Liver (tissue), 9 donors: Measurements from ENCODE around the gene CCDC93. TPM values are rescaled to one million over a fixed set of nuclear protein-coding genes. Genes with fewer than 3 reads are reported as not detected.

Source experiments
- DNase-seq: peaks from one replicate; pipeline ENCODE4 v3.0.0-alpha.2; 2017; ENCODE audit warnings: low spot score
- H3K27ac ChIP-seq, 2 donors: one replicate each; pipeline ENCODE4 v1.7.0; 2013; ENCODE audit warnings: inconsistent platforms in 2 of 2, low read length in 2 of 2, control low read depth in 1 of 2, low read depth in 1 of 2, mild to moderate bottlenecking in 1 of 2
- H3K27me3 ChIP-seq, 4 donors: one replicate each; pipeline versions ENCODE4 v1.6.1 to v1.7.0; 2013; ENCODE audit warnings: low read length in 3 of 4, inconsistent platforms in 1 of 4, mild to moderate bottlenecking in 1 of 4, moderate library complexity in 1 of 4; ENCODE audit not compliant: control insufficient read depth in 4 of 4, insufficient read depth in 4 of 4
- H3K36me3 ChIP-seq, 4 donors: one replicate each; pipeline versions ENCODE4 v1.6.1 to v1.7.0; 2013; ENCODE audit warnings: low read length in 3 of 4, mild to moderate bottlenecking in 3 of 4, low read depth in 1 of 4, moderate library complexity in 1 of 4; ENCODE audit not compliant: control insufficient read depth in 4 of 4, insufficient read depth in 3 of 4
- H3K4me1 ChIP-seq, 4 donors: one replicate each; pipeline versions ENCODE4 v1.6.1 to v1.7.0; 2013; ENCODE audit warnings: low read length in 3 of 4, mild to moderate bottlenecking in 3 of 4, moderate library complexity in 1 of 4; ENCODE audit not compliant: control insufficient read depth in 4 of 4, insufficient read depth in 4 of 4
- H3K4me3 ChIP-seq, 3 donors: one replicate each; pipeline versions ENCODE4 v1.6.1 to v1.7.0; 2013; ENCODE audit warnings: low read length in 3 of 3, control low read depth in 1 of 3, low read depth in 1 of 3, mild to moderate bottlenecking in 1 of 3
- H3K9ac ChIP-seq, 2 donors: one replicate each; pipeline ENCODE4 v1.7.0; 2013; ENCODE audit warnings: low read length in 2 of 2, mild to moderate bottlenecking in 2 of 2, moderate library complexity in 2 of 2, control low read depth in 1 of 2, low read depth in 1 of 2
- H3K9me3 ChIP-seq, 4 donors: one replicate each; pipeline versions ENCODE4 v1.6.1 to v1.7.0; 2013; ENCODE audit warnings: low read length in 3 of 4; ENCODE audit not compliant: control insufficient read depth in 4 of 4
- EGR1 ChIP-seq, 2 donors: IDR thresholded peaks; 2 replicates each; pipeline ENCODE4 v1.6.1; 2016 to 2018; ENCODE audit warnings: antibody characterized with exemption in 2 of 2, low read depth in 2 of 2
- FOXA1 ChIP-seq: IDR thresholded peaks from 2 replicates; pipeline ENCODE4 v1.6.1; 2016; ENCODE audit warnings: antibody characterized with exemption
- FOXA2 ChIP-seq: IDR thresholded peaks from 2 replicates; pipeline ENCODE4 v1.6.1; 2016; ENCODE audit warnings: antibody characterized with exemption
- GABPA ChIP-seq, 2 donors: IDR thresholded peaks in 1 of 2; conservative IDR thresholded peaks in 1 of 2; 2 replicates each; pipeline ENCODE4 v1.6.1; 2016; ENCODE audit warnings: antibody characterized with exemption in 2 of 2, mild to moderate bottlenecking in 1 of 2, moderate library complexity in 1 of 2
- HNF4G ChIP-seq: IDR thresholded peaks from 2 replicates; pipeline ENCODE4 v1.6.1; 2016; ENCODE audit warnings: antibody characterized with exemption
- JUND ChIP-seq, 2 donors: IDR thresholded peaks; 2 replicates each; pipeline ENCODE4 v1.6.1; 2016; ENCODE audit warnings: antibody characterized with exemption in 2 of 2
- RAD21 ChIP-seq, 2 donors: IDR thresholded peaks; 2 replicates each; pipeline ENCODE4 v1.6.1; 2016; ENCODE audit warnings: antibody characterized with exemption in 2 of 2, mild to moderate bottlenecking in 2 of 2
- REST ChIP-seq: IDR thresholded peaks from 2 replicates; pipeline ENCODE4 v1.6.1; 2016; ENCODE audit warnings: antibody characterized with exemption, mild to moderate bottlenecking
- RXRA ChIP-seq, 2 donors: IDR thresholded peaks; 2 replicates each; pipeline ENCODE4 v1.6.1; 2017 to 2018; ENCODE audit warnings: antibody characterized with exemption in 2 of 2, mild to moderate bottlenecking in 1 of 2
- TAF1 ChIP-seq: conservative IDR thresholded peaks from 2 replicates; pipeline ENCODE4 v1.6.1; 2016; ENCODE audit warnings: antibody characterized with exemption, mild to moderate bottlenecking
- YY1 ChIP-seq: IDR thresholded peaks from 2 replicates; pipeline ENCODE4 v1.6.1; 2016; ENCODE audit warnings: antibody characterized with exemption, mild to moderate bottlenecking
- ZBTB33 ChIP-seq: IDR thresholded peaks from 2 replicates; pipeline ENCODE4 v1.6.1; 2016; ENCODE audit warnings: antibody characterized with exemption
- WGBS: extraction: QIAGEN DNeasy Blood & Tissue Kit; methylation state at CpG from one replicate; pipeline ENCODE4 v1.1.7; 2013; 5-methylcytosine and 5-hydroxymethylcytosine counted together
- polyA plus RNA-seq, 2 donors: library from polyadenylated mRNA; stranded (reverse) in 1 of 2; unstranded in 1 of 2; fragments of 200-250 nt in 1 of 2; fragments of >200 nt in 1 of 2; fragmentation: Nextera tagmentation in 1 of 2; extraction: Ambion mirVana in 1 of 2; gene quantifications; one replicate each; pipeline versions ENCODE4 v1.2.1 to v1.2.3, GENCODE V29; 2013 to 2015
- total RNA-seq, 2 donors: library from RNA; depleted of rRNA; stranded (reverse); fragments of >200 nt; gene quantifications; one replicate each; pipeline ENCODE4 v1.2.3, GENCODE V29; 2014
- TF ChIP-seq, protein P1 (sequence below): fragments of 150-350 bp; IDR thresholded peaks from 2 replicates; pipeline ENCODE4 v1.5.1; 2017; ENCODE audit warnings: improper control_type of control experiment, low read depth, low read length; ENCODE audit not compliant: missing input control
- TF ChIP-seq, protein P2 (sequence below): IDR thresholded peaks from 2 replicates; pipeline ENCODE4 v1.6.1; 2016; ENCODE audit warnings: antibody characterized with exemption
- TF ChIP-seq, protein P3 (sequence below): IDR thresholded peaks from 2 replicates; pipeline ENCODE4 v1.6.1; 2016; ENCODE audit warnings: antibody characterized with exemption
- donor health status: healthy.
- donor health status: healthy.
- donor health status: healthy.
- donor health status: healthy.
- donor health status: healthy.

CCDC93 gene
- total and polyA plus RNA-seq, 4 donors = 4.0 to 14.2 (median 8.5) TPM

- no peak for DNase-seq
- TF ChIP-seq FOXA1 = no peak
- TF ChIP-seq, protein P1, sequence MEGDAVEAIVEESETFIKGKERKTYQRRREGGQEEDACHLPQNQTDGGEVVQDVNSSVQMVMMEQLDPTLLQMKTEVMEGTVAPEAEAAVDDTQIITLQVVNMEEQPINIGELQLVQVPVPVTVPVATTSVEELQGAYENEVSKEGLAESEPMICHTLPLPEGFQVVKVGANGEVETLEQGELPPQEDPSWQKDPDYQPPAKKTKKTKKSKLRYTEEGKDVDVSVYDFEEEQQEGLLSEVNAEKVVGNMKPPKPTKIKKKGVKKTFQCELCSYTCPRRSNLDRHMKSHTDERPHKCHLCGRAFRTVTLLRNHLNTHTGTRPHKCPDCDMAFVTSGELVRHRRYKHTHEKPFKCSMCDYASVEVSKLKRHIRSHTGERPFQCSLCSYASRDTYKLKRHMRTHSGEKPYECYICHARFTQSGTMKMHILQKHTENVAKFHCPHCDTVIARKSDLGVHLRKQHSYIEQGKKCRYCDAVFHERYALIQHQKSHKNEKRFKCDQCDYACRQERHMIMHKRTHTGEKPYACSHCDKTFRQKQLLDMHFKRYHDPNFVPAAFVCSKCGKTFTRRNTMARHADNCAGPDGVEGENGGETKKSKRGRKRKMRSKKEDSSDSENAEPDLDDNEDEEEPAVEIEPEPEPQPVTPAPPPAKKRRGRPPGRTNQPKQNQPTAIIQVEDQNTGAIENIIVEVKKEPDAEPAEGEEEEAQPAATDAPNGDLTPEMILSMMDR = no peak
- TF ChIP-seq FOXA2 = no peak
- TF ChIP-seq REST = no peak
- no peak for TF ChIP-seq ZBTB33
- no peak for TF ChIP-seq YY1
- TF ChIP-seq GABPA (IDR thresholded peaks at IDR 0.05 in 1 of 2, conservative IDR thresholded peaks at IDR 0.05 in 1 of 2) = no peak
- no peak for TF ChIP-seq EGR1 (IDR thresholded peaks at IDR 0.05; ENCODE audit: low read depth in 2 of 2)
- TF ChIP-seq JUND (IDR thresholded peaks at IDR 0.05) = no peak
- TF ChIP-seq, protein P2, sequence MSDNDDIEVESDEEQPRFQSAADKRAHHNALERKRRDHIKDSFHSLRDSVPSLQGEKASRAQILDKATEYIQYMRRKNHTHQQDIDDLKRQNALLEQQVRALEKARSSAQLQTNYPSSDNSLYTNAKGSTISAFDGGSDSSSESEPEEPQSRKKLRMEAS = no peak
- no peak for TF ChIP-seq HNF4G
- TF ChIP-seq, protein P3, sequence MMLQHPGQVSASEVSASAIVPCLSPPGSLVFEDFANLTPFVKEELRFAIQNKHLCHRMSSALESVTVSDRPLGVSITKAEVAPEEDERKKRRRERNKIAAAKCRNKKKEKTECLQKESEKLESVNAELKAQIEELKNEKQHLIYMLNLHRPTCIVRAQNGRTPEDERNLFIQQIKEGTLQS = no peak
- TF ChIP-seq TAF1 = no peak
- no peak for TF ChIP-seq RXRA (IDR thresholded peaks at IDR 0.05)
- 95% methylated on average over 1 of the region's 1 CpG for WGBS
- peaks cover 4 to 62% (median 48%) of the 10 kb centered on the region in 4 donors for H3K36me3 ChIP-seq
- no peaks in the 10 kb centered on the region for H3K9me3 ChIP-seq
- no peak overlapping the region for H3K9ac ChIP-seq
- no peak overlapping the region for H3K27ac ChIP-seq
- no peaks in the 10 kb centered on the region for H3K27me3 ChIP-seq
- H3K4me3 ChIP-seq = no peak overlapping the region
- no peaks in the 10 kb centered on the region for H3K4me1 ChIP-seq
These were observed 56.3 kb downstream of the CCDC93 start for GRCh38 chr2:117957616-117958015.

- TF ChIP-seq GABPA (IDR thresholded peaks at IDR 0.05 in 1 of 2, conservative IDR thresholded peaks at IDR 0.05 in 1 of 2) = no peak
- peak in 1 of 2 donors; percentile 32 for TF ChIP-seq RAD21 (IDR thresholded peaks at IDR 0.05)
- no peak for TF ChIP-seq FOXA2
These were observed 57.7 kb downstream of the CCDC93 start for GRCh38 chr2:117956036-117956796.

More at GRCh38 chr2:117956036-117956796, 57.7 kb downstream of the CCDC93 start:
- Histone ChIP-seq H3K27me3 (no peaks in the 10 kb centered on the region), H3K36me3 (peaks cover 4 to 76% (median 60%) of the 10 kb centered on the region in 4 donors), H3K4me1 (no peaks in the 10 kb centered on the region), H3K27ac (no peak overlapping the region), H3K4me3 (no peak overlapping the region), H3K9me3 (no peaks in the 10 kb centered on the region), H3K9ac (no peak overlapping the region)
- DNase-seq = no peak
- 88% methylated on average over 1 of the region's 1 CpG for WGBS
